Femur (tissue), 1 donor: ENCODE results near the gene SLC49A3.
"Not testable (repeated sequence)": the region's sequence is repeated elsewhere in the genome, so short reads cannot be mapped to it uniquely, and the experiment has no call there.

Experiments
- DNase-seq: peaks from one replicate; pipeline ENCODE4 v3.0.0-alpha.2; 2017

Gene SLC49A3

DNA sequence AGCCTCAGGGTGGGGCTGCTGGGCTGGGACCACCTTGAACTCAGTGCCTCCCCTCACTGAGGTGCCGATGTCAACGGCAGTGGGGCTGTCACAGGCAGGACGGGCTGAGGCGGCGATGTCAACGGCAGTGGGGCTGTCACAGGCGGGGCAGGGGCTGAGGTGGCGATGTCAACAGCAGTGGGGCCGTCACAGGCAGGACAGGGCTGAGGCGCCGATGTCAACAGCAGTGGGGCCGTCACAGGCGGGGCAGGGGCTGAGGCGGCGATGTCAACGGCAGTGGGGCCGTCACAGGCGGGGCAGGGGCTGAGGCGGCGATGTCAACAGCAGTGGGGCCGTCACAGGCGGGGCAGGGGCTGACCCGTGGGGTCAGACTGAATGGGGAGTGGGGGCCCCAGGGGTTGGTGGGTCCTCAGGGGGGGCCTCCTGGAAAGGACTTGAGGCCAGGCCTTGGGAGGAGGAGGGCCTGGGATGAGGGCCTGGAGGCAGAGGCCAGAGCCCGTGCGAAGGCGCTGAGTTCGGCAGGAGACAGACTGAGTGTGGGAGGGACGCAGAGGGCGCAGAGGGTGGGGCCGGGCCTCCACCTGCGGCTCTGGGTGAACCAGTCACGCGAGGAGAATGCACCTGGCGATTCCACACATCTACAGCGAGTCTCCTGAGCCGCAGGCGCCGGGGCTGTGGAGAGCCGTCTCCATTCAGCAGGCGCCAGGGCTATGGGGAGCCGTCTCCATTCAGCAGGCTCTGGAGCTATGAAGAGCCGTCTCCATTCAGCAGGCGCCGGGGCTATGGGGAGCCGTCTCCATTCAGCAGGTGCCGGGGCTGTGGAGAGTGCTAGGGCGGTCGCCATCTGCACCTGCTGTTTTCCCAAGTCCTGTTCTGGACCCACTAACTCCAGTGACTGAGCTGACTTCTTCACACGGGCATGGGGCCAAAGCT lies 37.7 kb downstream of the SLC49A3 start:
- peak; percentile 27 for DNase-seq

DNA sequence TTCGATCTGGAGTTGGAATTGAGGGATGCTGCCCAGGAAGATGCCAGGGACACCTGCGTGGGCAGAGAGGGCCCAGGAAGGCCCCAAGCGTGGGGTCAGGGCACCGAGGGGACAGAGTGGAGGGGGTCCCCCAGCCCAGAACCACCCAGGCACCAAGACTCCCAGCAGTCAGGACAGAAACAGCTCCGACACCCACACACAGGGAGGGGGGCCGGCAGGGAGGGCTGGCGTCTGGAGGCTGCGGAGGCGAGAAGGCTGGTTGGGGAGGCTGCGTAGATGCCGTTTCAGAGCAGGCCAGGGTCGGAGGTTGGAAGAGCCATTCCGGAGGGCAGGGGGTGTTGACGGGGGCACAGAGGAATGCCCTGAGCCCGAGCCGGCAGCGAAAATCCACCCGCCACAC lies 38.5 kb downstream of the SLC49A3 start:
- peak; percentile 8 for DNase-seq

DNA sequence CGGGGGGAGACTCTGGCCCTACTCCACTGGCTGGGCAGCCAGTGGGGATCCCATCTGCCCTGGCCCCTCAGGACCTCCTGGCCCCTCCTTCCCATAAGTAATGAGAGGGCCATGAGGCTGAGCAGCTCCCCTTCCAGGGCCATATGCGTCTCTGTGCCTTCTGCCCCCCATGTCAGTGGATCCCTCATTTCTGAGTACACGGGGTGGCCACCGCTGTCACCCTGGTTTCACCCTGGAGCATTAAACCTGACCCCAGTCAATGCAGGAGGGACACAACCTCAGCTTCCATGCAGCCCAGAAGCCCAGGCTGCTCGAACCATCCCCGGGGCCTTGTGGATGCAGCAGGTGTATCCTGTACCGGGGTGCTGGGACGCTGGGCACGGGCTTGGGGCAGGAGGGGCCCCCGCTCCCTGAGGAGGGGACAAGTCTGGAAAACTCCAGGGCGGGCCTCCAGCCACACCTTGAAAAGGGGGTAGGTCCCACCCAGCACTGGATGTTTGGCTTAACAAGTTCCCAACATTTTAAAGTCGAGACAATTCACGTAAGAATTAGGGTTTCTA lies 39.1 kb downstream of the SLC49A3 start:
- DNase-seq = peak; percentile 5

DNA sequence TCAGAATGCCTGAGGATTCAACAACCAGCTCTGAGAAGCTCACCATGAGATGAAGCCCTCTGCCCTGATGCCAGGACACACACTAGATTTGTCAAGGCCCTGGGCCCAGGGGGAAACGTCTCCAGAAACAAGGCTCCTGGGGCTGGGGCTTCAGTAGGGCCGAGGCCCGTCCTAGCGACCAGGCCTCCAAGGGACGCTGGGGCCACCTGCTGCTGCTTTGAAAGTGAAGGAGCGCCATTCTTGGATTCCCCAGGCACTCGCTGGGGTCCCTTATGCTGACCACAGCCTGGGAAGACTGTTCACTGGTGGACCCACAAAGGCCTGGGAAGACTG lies 39.7 kb downstream of the SLC49A3 start:
- peak; percentile 7 for DNase-seq

DNA sequence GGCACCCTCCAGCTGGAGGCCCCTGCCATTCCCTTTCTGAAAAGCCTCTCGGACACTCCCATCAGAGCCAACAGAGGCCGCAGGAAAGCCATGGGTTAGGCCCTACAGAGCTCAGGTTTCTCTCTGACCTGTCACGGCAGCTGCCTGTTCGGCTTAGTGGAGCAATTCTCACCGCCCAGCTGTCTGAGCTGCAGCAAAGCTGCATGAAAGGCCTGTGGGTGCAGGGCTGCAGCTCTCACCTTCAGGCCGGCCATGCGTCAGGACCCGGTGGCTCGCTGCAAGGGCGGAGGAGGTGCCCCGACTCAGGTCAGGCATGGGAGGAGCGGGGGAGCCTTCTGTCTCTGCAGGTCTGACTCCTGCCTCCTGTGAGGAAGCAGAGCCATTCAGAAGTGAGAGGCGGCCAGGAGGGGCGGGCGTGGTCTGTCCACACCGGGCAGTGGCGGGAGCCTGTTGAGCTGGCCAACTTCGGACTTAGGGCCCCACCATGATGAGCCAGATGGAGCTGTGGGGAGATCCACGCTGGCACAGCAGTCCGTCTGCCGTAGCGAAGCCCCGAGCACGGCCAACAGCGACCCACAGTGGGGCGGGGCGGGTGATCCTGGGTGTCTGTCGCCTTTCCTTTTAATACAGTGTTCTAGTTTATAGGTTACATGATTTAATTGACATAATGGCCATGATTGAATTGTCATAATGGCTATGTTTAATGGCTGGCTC lies 40.2 kb downstream of the SLC49A3 start:
- DNase-seq = no peak

DNA sequence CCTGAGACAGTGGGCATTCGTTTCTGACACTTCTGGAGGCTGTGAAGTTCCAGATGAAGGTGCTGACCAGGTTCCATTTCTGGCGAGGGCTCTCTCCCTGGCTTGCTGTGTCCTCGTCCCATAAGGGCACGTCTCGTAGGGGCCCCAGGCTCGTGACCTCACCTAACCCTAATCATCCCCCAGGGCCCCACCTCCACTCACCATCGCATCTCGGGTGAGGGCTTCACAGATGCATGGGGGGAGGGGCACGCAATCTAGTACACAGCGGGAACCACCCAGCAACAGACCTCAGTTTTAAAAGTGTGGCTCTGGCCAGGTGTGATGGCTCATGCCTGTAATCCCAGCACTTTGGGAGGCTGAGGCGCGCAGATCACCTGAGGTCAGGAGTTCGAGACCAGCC lies 41.5 kb downstream of the SLC49A3 start:
- no peak for DNase-seq

DNA sequence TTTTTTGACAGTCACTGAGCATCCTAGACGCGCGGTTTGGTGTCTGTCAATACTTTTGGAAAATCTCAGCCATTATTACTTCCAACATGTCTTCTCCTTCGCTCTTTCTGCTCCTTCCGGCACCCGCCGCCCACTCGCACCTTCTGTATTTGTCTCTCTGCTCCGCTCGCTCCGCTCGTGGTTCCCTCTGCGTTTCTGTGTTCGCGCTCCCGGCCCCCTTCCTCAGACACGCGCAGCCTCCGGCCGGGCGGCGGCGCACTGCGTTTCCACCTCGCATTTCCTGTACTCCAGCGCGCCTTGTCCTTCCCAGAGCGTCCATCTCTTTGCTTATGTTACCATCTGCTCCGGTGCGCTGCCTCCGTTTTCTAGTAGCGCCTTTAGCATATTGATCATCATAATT lies 42.5 kb downstream of the SLC49A3 start:
- no peak for DNase-seq

DNA sequence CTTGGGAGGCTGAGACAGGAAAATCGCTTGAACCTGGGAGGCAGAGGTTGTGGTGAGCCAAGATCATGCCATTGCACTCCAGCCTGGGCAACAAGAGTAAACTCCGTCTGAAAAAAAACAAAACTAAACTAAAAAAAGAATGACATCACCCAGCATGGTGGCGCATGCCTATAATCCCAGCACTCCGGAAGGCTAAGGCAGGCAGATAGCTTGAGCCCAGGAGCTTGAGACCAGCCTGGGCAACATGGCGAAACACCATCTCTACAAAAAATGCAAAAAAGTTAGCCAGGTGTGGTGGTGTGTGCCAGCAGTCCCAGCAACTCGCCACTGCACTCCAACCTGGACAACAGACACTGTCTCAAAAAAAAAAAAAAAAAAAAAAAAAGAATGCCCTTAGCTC lies 46.6 kb downstream of the SLC49A3 start:
- not testable (repeated sequence) for DNase-seq

DNA sequence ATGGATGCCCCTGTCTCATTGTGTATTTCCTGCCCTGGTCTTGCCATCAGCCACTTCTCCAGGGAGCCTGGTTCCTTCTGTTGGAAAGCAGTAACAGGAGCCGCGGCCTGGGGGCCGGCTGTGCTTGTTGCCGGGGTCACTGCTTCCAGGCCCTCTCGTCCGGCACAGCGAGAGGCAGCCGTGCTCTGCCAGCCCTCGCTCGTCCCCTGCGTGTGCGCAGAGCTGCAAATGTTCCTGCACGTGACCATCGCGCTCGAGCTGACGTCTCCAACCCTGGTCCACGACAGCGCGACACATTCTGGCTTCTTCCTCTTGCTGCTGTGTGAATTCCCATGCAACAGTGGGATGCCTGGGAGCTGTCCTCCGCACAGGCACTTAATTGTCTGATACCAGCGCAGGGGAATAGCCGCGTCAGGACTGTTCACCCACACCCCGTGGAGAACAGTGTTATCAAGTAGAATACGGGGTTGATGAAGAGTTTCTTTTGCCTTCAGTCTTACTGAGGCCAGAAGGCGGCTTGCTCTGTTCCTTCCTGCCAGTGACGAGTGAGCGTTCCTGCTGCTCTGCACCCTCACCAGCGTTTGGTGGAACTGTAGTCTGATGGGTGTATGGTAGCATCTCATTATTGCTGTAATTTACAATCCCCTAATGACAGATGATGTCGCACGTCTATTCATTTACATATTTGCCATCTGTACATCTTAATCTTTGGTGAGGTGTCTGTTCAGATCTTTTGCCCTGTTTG lies 51.2 kb downstream of the SLC49A3 start:
- peak; percentile 13 for DNase-seq

DNA sequence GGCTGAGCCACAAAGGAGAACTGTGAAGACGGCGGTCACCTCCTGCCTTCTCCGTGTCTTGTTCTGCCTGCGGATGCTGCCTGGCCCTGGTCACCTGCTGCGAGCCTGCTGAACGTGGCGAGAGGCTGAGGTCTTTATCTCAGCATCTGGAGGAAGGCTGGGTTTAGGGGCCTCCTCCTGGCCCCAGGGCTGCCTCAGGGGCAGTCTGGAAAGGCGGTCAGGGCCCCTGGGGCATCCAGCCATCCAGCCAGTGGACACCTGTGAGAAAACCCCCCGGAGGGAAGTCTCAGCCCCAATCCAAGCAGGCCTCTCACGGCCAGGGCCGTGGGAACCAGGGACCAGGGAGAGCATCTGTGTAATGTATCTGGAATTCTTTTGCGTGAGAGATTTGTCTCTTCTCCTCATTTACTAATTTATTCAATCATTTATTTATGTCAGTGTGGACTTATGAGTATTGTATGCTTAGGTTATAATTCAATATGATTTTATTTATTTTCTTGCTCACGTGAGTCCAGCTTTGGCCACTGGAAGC lies 52.3 kb downstream of the SLC49A3 start:
- DNase-seq = no peak

DNA sequence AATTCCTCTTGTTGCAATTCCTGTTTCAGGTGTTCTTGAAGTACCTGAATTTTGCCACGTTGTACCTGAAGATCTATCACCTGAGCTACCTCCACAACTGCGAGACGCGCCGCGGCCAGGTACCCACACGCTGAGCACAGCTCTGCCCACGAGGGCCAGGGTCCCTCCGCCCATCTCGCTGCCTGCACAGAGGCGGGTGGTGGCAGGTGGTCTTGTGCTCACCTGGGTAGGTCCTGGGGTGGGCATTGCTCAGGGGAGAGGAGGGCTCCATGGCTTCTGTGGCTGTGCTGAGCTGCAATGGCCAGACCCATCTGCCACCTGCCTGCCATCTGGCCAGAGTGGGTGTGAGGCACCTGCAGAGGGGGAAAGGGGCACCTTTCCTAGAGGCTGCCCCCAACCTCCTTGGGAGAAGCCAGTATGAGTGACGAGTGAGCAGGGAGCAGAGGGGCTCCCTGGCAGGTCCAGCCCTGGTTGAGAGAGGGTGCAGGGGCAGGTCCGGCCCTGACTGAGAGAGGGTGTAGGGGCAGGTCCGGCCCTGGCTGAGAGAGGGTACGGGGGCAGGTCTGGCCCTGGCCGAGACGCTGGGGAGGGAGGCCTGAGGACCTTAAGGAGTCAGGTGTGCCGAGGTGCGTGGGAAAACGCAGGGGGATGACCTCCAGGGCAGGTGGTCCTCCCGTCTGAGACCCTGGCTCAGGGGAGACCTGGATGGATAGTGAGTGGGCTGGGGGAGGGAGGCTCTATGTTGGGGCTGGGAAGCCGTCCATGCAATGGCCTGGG lies 52.9 kb downstream of the SLC49A3 start:
- peak; percentile 8 for DNase-seq

DNA sequence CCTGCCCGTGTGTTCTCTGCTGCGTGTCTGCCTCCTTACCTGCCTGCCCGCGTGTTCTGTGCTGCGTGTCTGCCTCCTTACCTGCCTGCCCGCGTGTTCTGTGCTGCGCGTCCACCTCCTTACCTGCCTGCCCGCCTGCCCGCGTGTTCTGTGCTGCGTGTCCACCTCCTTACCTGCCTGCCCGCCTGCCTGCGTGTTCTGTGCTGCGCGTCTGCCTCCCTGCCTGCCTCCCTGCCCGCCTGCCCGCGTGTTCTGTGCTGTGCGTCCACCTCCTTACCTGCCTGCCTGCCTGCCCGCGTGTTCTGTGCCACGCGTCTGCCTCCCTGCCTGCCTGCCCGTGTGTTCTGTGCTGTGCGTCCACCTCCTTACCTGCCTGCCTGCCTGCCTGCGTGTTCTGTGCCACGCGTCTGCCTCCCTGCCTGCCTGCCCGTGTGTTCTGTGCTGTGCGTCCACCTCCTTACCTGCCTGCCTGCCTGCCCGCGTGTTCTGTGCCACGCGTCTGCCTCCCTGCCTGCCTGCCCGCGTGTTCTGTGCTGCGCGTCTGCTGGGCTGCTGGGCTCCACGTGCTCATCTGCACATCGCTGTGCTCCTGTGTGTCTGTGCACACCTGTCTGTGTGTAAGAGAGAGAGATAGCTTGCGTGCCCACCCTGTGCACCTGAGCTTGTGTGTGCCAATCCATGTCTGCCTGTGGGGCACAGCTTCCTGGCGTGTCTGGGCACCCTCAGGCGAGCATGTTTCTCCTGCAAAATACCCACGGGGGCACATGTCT lies 53.7 kb downstream of the SLC49A3 start:
- peak; percentile 11 for DNase-seq

DNA sequence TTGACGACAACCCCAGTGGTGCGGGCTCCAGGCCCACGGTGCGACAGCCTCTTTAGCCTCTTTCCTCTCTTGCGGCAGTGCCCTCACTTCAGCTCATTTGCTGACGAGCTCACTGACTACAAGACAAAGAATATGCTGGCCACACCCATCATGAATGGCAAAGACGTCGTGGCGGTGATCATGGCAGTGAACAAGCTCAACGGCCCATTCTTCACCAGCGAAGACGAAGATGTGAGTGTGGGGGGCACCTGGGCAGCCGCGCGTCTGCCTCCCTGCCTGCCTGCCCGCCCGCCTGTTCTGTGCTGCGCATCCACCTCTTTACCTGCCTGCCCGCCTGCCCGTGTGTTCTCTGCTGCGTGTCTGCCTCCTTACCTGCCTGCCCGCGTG lies 54.4 kb downstream of the SLC49A3 start:
- peak; percentile 9 for DNase-seq

DNA sequence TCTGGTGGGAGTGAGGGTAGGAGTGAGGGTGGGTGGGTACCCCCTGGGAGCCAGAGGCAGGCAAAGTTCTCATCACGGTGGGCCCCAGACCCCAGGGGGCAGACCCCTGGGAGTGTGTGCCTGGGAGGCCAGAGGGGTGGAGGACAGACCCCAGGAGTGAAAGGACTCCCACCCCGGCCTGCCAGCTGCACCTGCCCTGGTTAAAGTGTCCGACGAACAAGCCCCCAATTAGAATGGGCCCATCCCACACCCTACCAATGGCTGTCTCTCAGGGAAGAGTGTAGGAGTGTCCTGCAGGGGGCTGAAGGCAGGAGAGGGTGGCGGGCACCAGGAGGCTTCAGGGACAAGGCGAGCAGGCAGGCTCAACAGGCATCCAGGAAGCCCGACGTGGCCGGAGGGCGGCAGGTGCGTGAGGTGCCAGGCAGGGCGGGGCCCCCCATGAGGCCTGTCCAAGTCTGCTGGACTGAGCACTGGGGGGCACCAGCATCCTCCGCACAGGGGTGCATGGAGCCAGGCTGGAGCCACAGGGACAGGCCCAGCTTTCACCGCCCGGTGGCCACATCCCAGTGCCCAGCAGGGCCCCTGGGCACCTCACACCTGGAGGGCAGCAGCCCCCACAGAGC lies 54.9 kb downstream of the SLC49A3 start:
- peak; percentile 13 for DNase-seq

DNA sequence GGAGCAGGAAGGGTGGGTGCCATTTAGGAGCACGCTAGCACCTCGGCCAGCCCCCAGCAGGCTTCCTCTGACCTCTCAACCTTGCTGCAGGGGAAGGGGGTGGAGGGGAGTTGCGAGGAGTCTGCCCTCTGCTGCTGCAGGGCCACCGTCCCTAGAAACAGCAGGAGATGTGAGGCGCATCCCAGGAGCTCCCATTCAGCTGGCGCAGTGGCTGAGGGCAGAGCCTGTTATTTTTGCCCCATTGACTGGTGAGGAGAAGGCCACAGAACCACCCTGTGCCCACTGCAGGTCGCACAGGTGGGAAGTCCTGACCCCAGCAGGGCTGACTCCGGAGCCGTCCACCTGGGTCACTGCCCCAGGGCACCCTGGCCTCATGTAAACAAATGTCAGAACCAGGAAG lies 55.5 kb downstream of the SLC49A3 start:
- DNase-seq = peak; percentile 7

DNA sequence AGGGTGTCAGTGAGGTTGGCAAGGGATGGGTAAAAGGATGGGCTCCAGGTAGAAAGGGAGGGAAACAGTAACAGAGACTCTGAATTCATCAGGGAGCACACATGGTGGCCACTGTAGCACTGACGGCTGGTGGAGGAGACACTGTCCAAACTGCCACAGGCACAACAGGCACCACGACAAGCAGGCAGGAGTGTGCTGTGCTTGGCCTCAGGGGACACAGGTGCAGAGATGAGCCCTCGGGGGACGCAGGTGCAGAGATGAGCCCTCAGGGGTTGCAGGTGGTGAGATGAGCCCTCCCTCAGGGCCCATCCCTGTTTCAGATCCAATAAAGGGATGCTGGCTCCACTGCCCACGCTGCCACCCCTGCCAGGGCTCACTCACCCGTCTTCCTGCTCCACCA lies 56.0 kb downstream of the SLC49A3 start:
- peak; percentile 5 for DNase-seq

DNA sequence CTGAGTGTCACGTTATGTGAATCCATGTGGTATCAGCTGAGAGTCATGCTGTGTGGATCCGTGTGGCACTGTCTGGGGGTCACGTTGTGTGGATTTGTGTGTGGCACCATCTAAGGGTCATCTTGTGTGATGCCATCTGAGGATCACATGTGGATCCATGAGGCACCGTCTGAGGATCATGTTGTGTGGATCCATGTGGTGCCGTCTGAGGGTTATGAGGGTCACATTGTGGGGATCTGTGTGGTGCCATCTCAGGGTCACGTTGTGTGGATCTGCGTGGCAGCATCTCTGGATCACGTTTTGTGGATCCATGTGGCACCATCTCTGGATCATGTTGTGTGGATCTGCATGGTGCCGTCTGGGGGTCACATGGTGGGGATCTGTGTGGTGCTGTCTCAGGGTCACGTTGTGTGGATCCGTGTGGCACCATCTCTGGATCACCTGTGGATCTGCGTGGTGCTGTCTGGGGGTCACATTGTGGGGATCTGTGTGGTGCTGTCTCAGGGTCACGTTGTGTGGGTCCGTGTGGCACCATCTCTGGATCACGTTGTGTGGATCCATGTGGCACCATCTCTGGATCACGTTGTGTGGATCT lies 56.7 kb downstream of the SLC49A3 start:
- peak; percentile 4 for DNase-seq
